ENCODE data around the gene GASK1A. TPM values are rescaled to one million over a fixed set of nuclear protein-coding genes. Genes with fewer than 3 reads are reported as not detected.

The GASK1A gene
- polyA plus RNA-seq, 2 donors = 0.71 to 1.1 TPM

DNA sequence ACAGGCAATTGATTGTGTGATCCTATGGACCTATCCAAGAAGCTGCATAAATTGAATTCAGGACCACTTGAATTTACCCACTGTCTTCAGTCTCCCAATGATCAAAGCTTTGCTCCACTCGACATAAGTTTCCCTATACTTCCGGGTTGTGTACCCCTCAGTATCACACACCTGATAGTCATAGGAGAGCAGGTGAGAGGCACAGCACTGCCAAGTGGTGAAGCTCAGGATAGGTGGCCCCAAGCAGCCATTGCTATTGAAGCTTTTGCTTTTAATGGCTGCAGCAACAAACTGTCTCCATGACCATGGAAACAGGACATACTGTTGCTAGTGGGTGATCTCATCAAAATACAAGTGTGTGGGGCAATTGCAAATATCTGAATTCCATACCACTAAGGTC lies 27.7 kb downstream of the GASK1A start:
- no peaks in the 10 kb centered on the region for H3K27me3 ChIP-seq (ENCODE audit: control insufficient read depth in 1 of 2, insufficient read depth in 2 of 2, low read length in 2 of 2)
- 85 to 90% methylated on average over 2 of the region's 2 CpGs for WGBS, 2 donors

DNA sequence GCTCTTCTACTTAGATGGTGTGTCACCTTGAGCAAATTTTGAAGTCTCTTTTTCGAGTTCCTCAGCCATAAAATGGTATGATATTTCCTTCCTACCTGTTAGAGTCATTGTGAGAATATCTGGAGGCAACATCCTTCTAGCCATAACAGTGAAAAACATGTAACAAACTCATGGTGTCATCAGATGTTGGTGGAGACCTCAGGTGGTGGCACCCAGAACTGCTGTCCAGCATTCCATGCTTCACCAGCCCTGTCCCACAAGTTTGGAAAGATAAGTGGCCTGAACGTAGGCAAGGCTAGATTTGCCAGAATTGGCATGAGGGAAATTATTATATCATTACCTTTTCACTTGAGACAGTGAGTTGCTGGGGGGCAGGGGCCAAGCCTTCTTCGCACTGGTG lies 30.4 kb downstream of the GASK1A start:
- H3K27me3 ChIP-seq (ENCODE audit: control insufficient read depth in 1 of 2, insufficient read depth in 2 of 2, low read length in 2 of 2) = no peaks in the 10 kb centered on the region
- WGBS, 2 donors = 90 to 92% methylated on average over 3 of the region's 3 CpGs
- no peaks in the 10 kb centered on the region for H3K4me1 ChIP-seq (ENCODE audit: control insufficient read depth in 2 of 2, insufficient read depth in 2 of 2, low read length in 1 of 2)

More for the DNA sequence above, 27.7 kb downstream of the GASK1A start:
- H3K4me1 ChIP-seq (ENCODE audit: control insufficient read depth in 2 of 2, insufficient read depth in 2 of 2, low read length in 1 of 2) = no peaks in the 10 kb centered on the region
- no peak overlapping the region for H3K27ac ChIP-seq (ENCODE audit: low read depth in 2 of 2, low read length in 1 of 2)
- no peak overlapping the region for H3K4me3 ChIP-seq (ENCODE audit: low read depth in 1 of 2, low read length in 2 of 2)
- H3K36me3 ChIP-seq (ENCODE audit: control insufficient read depth in 2 of 2, insufficient read depth in 2 of 2, low read length in 1 of 2) = no peaks in the 10 kb centered on the region
- no peaks in the 10 kb centered on the region for H3K9me3 ChIP-seq (ENCODE audit: control insufficient read depth in 2 of 2, insufficient read depth in 1 of 2, low read depth in 1 of 2, low read length in 1 of 2)

DNA sequence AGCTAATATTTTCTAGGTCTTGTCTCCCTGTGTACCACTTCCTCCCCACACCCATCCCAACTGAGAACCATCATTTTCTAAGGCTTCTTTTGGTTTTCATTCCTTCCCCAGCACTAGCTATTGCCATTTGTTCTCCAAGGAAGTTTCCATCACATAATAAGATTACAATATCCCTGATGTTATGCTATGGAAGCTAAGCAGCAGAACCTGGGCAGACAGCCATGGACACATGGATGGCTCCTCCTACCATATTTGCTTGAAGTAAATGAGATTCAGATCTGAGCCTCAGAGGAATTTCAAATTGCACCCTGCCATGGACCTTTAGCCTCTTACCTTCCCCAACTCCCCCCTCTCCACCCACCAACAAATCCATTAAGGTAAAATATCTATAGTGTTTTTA lies 31.5 kb downstream of the GASK1A start:
- H3K36me3 ChIP-seq (ENCODE audit: control insufficient read depth in 2 of 2, insufficient read depth in 2 of 2, low read length in 1 of 2) = no peaks in the 10 kb centered on the region
- no peak overlapping the region for H3K27ac ChIP-seq (ENCODE audit: low read depth in 2 of 2, low read length in 1 of 2)
- H3K4me1 ChIP-seq (ENCODE audit: control insufficient read depth in 2 of 2, insufficient read depth in 2 of 2, low read length in 1 of 2) = no peaks in the 10 kb centered on the region
- no peaks in the 10 kb centered on the region for H3K27me3 ChIP-seq (ENCODE audit: control insufficient read depth in 1 of 2, insufficient read depth in 2 of 2, low read length in 2 of 2)
- H3K4me3 ChIP-seq (ENCODE audit: low read depth in 1 of 2, low read length in 2 of 2) = no peak overlapping the region
- peaks cover 3 to 11% of the 10 kb centered on the region in 2 donors for H3K9me3 ChIP-seq (ENCODE audit: control insufficient read depth in 2 of 2, insufficient read depth in 1 of 2, low read depth in 1 of 2, low read length in 1 of 2)

More for the DNA sequence above, 30.4 kb downstream of the GASK1A start:
- H3K27ac ChIP-seq (ENCODE audit: low read depth in 2 of 2, low read length in 1 of 2) = no peak overlapping the region
- no peak overlapping the region for H3K4me3 ChIP-seq (ENCODE audit: low read depth in 1 of 2, low read length in 2 of 2)
- no peaks in the 10 kb centered on the region for H3K36me3 ChIP-seq (ENCODE audit: control insufficient read depth in 2 of 2, insufficient read depth in 2 of 2, low read length in 1 of 2)
- peaks cover 3 to 9% of the 10 kb centered on the region in 2 donors for H3K9me3 ChIP-seq (ENCODE audit: control insufficient read depth in 2 of 2, insufficient read depth in 1 of 2, low read depth in 1 of 2, low read length in 1 of 2)

DNA sequence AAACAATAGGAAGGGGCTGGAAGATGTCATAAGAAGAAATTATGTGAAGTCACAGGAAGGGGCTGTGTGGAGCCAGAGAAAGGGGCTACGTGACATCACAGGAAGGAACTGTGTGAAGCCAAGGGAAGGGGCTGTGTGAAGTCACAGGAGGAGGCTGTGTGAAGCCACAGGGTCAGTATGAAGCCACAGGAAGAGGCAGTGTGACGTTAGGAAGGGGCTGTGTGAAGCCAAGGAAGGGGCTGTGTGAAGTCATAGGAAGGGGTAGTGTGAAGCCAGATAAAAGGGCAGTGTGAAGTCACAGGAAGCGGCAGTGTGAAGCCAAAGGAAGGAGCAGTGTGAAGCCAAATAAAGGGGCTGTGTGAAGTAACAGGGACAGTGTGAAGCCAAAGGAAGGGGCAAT lies 32.5 kb downstream of the GASK1A start:
- WGBS, 2 donors = 81% methylated on average over 3 of the region's 3 CpGs
- Histone ChIP-seq H3K9me3 (ENCODE audit: control insufficient read depth in 2 of 2, insufficient read depth in 1 of 2, low read depth in 1 of 2, low read length in 1 of 2) (peaks cover 3 to 20% of the 10 kb centered on the region in 2 donors), H3K4me1 (ENCODE audit: control insufficient read depth in 2 of 2, insufficient read depth in 2 of 2, low read length in 1 of 2) (no peaks in the 10 kb centered on the region), H3K27ac (ENCODE audit: low read depth in 2 of 2, low read length in 1 of 2) (no peak overlapping the region), H3K27me3 (ENCODE audit: control insufficient read depth in 1 of 2, insufficient read depth in 2 of 2, low read length in 2 of 2) (no peaks in the 10 kb centered on the region), H3K4me3 (ENCODE audit: low read depth in 1 of 2, low read length in 2 of 2) (no peak overlapping the region), H3K36me3 (ENCODE audit: control insufficient read depth in 2 of 2, insufficient read depth in 2 of 2, low read length in 1 of 2) (no peaks in the 10 kb centered on the region)

DNA sequence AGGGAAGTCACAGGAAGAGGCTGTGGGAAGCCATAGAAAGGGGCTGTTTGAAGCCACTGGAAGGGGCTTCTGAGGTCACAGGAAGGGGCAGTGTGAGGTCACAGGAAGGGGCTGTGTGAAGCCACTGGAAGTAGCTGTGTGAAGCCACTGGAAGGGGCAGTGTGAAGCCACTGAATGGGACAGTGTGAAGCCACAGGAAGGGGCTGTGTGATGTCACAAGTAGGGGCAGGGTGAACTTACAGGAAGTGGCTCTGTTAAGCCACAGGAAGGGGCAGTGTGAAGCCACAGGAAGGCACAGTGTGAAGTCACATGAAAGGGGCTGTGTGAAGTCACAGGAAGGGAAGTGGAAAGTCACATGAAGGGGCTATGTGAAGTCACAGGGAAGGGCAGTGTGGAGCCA lies 33.1 kb downstream of the GASK1A start:
- H3K4me1 ChIP-seq (ENCODE audit: control insufficient read depth in 2 of 2, insufficient read depth in 2 of 2, low read length in 1 of 2) = no peaks in the 10 kb centered on the region
- no peak overlapping the region for H3K4me3 ChIP-seq (ENCODE audit: low read depth in 1 of 2, low read length in 2 of 2)
- H3K27ac ChIP-seq (ENCODE audit: low read depth in 2 of 2, low read length in 1 of 2) = no peak overlapping the region
- H3K36me3 ChIP-seq (ENCODE audit: control insufficient read depth in 2 of 2, insufficient read depth in 2 of 2, low read length in 1 of 2) = no peaks in the 10 kb centered on the region
- H3K27me3 ChIP-seq (ENCODE audit: control insufficient read depth in 1 of 2, insufficient read depth in 2 of 2, low read length in 2 of 2) = no peaks in the 10 kb centered on the region
- H3K9me3 ChIP-seq (ENCODE audit: control insufficient read depth in 2 of 2, insufficient read depth in 1 of 2, low read depth in 1 of 2, low read length in 1 of 2) = peaks cover 3 to 25% of the 10 kb centered on the region in 2 donors

DNA sequence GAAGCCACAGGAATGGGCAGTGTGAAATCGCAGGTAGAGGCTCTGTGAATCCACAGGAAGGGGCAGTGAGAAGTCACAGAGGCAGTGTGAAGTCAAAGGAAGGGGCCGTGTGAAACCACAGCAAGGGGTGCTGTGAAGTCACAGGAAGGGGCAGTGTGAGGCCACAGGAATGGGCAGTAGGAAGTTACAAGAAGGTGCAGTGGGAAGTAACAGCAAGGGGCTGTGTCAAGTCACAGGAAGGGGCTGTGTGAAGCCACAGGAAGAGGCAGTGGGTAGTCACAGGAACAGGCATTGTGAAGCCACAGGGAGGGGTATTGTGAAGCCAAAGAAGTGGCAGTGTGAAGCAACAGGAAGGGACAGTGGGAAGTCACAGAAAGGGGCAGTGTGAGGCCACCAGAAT lies 34.1 kb downstream of the GASK1A start:
- Histone ChIP-seq H3K9me3 (ENCODE audit: control insufficient read depth in 2 of 2, insufficient read depth in 1 of 2, low read depth in 1 of 2, low read length in 1 of 2) (peaks cover 3 to 27% of the 10 kb centered on the region in 2 donors), H3K27ac (ENCODE audit: low read depth in 2 of 2, low read length in 1 of 2) (no peak overlapping the region)

DNA sequence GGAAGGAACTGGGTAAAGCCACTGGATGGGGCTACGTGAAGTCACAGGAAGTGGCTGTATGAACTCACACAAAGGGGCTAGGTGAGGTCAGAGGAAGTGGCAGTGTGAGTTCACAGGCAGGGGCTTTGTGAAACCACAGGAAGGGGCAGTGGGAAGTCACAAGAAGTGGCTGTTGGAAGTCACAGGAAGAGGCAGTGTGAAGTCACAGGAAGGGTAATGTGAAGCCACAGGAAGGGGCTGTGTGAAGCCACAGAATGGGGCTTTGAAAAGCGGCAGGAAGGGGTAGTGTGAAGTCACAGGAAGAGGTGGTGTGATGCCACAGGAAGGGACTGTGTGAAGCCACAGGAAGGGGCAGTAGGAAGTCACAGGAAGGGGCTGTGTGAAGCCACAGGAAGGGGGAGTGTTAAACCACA lies 34.6 kb downstream of the GASK1A start:
- H3K4me1 ChIP-seq (ENCODE audit: control insufficient read depth in 2 of 2, insufficient read depth in 2 of 2, low read length in 1 of 2) = no peaks in the 10 kb centered on the region
- H3K9me3 ChIP-seq (ENCODE audit: control insufficient read depth in 2 of 2, insufficient read depth in 1 of 2, low read depth in 1 of 2, low read length in 1 of 2) = peaks cover 3 to 27% of the 10 kb centered on the region in 2 donors
- no peaks in the 10 kb centered on the region for H3K36me3 ChIP-seq (ENCODE audit: control insufficient read depth in 2 of 2, insufficient read depth in 2 of 2, low read length in 1 of 2)
- H3K27me3 ChIP-seq (ENCODE audit: control insufficient read depth in 1 of 2, insufficient read depth in 2 of 2, low read length in 2 of 2) = no peaks in the 10 kb centered on the region
- H3K27ac ChIP-seq (ENCODE audit: low read depth in 2 of 2, low read length in 1 of 2) = no peak overlapping the region
- WGBS, 2 donors = 70 to 79% methylated on average over 2 of the region's 2 CpGs
- no peak overlapping the region for H3K4me3 ChIP-seq (ENCODE audit: low read depth in 1 of 2, low read length in 2 of 2)

More for the DNA sequence above, 34.1 kb downstream of the GASK1A start:
- 71 to 81% methylated on average over 2 of the region's 2 CpGs for WGBS, 2 donors
- Histone ChIP-seq H3K4me3 (ENCODE audit: low read depth in 1 of 2, low read length in 2 of 2) (no peak overlapping the region), H3K36me3 (ENCODE audit: control insufficient read depth in 2 of 2, insufficient read depth in 2 of 2, low read length in 1 of 2) (no peaks in the 10 kb centered on the region), H3K27me3 (ENCODE audit: control insufficient read depth in 1 of 2, insufficient read depth in 2 of 2, low read length in 2 of 2) (no peaks in the 10 kb centered on the region), H3K4me1 (ENCODE audit: control insufficient read depth in 2 of 2, insufficient read depth in 2 of 2, low read length in 1 of 2) (no peaks in the 10 kb centered on the region)

DNA sequence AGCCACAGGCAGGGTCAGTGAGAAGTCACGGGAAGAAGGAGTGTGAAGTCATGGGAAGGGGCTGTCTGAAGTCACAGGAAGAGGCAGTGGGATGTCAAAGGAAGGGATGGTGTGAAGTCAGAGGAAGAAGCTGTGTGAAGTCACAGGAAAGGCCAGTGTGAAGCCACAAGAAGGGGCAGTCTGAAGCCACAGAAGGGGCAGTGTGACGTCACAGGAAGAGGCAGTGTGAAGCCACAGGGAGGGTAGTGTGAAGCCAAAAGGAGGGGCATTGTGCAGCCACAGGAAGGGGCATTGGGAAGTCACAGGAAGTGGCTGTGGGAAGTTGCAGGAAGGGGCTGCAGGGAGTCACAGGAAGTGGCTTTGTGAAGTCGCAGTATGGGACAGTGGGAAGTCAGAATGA lies 35.1 kb downstream of the GASK1A start:
- 76 to 78% methylated on average over 3 of the region's 3 CpGs for WGBS, 2 donors
- no peak overlapping the region for H3K4me3 ChIP-seq (ENCODE audit: low read depth in 1 of 2, low read length in 2 of 2)
- peaks cover 0 to 1% of the 10 kb centered on the region in 2 donors for H3K4me1 ChIP-seq (ENCODE audit: control insufficient read depth in 2 of 2, insufficient read depth in 2 of 2, low read length in 1 of 2)
- no peak overlapping the region for H3K27ac ChIP-seq (ENCODE audit: low read depth in 2 of 2, low read length in 1 of 2)
- no peaks in the 10 kb centered on the region for H3K27me3 ChIP-seq (ENCODE audit: control insufficient read depth in 1 of 2, insufficient read depth in 2 of 2, low read length in 2 of 2)
- no peaks in the 10 kb centered on the region for H3K36me3 ChIP-seq (ENCODE audit: control insufficient read depth in 2 of 2, insufficient read depth in 2 of 2, low read length in 1 of 2)
- peaks cover 3 to 27% of the 10 kb centered on the region in 2 donors for H3K9me3 ChIP-seq (ENCODE audit: control insufficient read depth in 2 of 2, insufficient read depth in 1 of 2, low read depth in 1 of 2, low read length in 1 of 2)

DNA sequence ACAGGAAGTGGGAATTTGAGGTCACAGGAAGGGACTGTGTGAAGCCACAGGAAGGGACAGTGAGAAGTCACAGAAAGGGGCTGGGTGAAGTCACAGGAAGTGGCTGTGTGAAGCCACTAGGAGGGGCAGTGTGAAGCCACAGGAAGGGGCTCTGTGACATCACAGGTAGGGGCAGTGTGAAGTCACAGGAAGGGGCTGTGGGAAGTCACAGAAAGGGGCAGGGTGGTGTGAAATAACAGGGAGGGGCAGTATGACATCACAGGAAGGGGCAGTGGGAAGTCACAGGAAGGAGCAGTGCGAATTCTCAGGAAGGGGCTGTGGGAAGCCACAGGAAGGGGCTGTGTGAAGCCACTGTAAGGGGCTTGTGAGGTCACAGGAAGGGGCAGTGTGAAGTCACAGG lies 35.8 kb downstream of the GASK1A start:
- 73 to 79% methylated on average over 1 of the region's 1 CpG for WGBS, 2 donors

DNA sequence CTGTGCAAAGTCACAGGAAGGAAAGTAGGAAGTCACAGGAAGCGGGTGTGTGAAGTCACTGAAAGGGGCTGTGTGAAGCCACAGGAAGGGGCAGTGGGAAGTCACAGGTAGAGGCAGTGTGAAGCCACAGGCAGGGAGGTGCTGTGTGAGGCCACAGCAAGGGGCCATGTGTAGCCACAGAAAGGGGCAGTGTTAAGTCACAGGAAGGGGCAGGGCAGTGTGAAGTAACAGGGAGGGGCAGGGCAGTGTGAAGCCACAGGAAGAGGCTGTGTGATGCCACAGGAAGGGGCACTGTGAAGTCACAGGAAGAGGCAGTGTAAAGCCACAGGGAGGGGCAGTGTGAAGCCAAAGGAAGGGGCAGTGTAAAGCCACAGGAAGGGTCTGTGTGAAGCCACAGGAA lies 36.5 kb downstream of the GASK1A start:
- Histone ChIP-seq H3K9me3 (ENCODE audit: control insufficient read depth in 2 of 2, insufficient read depth in 1 of 2, low read depth in 1 of 2, low read length in 1 of 2) (peaks cover 3 to 27% of the 10 kb centered on the region in 2 donors), H3K36me3 (ENCODE audit: control insufficient read depth in 2 of 2, insufficient read depth in 2 of 2, low read length in 1 of 2) (no peaks in the 10 kb centered on the region), H3K4me3 (ENCODE audit: low read depth in 1 of 2, low read length in 2 of 2) (no peak overlapping the region), H3K27me3 (ENCODE audit: control insufficient read depth in 1 of 2, insufficient read depth in 2 of 2, low read length in 2 of 2) (no peaks in the 10 kb centered on the region), H3K27ac (ENCODE audit: low read depth in 2 of 2, low read length in 1 of 2) (no peak overlapping the region), H3K4me1 (ENCODE audit: control insufficient read depth in 2 of 2, insufficient read depth in 2 of 2, low read length in 1 of 2) (peaks cover 2% of the 10 kb centered on the region in 2 donors)
- 84 to 91% methylated on average over 1 of the region's 1 CpG for WGBS, 2 donors

More for the DNA sequence above, 35.8 kb downstream of the GASK1A start:
- Histone ChIP-seq H3K9me3 (ENCODE audit: control insufficient read depth in 2 of 2, insufficient read depth in 1 of 2, low read depth in 1 of 2, low read length in 1 of 2) (peaks cover 3 to 27% of the 10 kb centered on the region in 2 donors), H3K4me3 (ENCODE audit: low read depth in 1 of 2, low read length in 2 of 2) (no peak overlapping the region), H3K27ac (ENCODE audit: low read depth in 2 of 2, low read length in 1 of 2) (no peak overlapping the region), H3K36me3 (ENCODE audit: control insufficient read depth in 2 of 2, insufficient read depth in 2 of 2, low read length in 1 of 2) (no peaks in the 10 kb centered on the region), H3K4me1 (ENCODE audit: control insufficient read depth in 2 of 2, insufficient read depth in 2 of 2, low read length in 1 of 2) (peaks cover 0 to 2% of the 10 kb centered on the region in 2 donors), H3K27me3 (ENCODE audit: control insufficient read depth in 1 of 2, insufficient read depth in 2 of 2, low read length in 2 of 2) (no peaks in the 10 kb centered on the region)
